HepG2 (cell line): ENCODE results near the gene SPPL3. TPM values are rescaled to one million over a fixed set of nuclear protein-coding genes. Genes with fewer than 3 reads are reported as not detected.

Experiments used
- ATAC-seq: fragments of 200-7000 bp; cut with Tn5 transposase; 3 replicates; pipeline ENCODE4 v1.9.1; 2020; ENCODE audit warnings: mild to moderate bottlenecking, moderate library complexity
- BruUV-seq: library from RNA; stranded (reverse); fragments of 400-500 nt; replicated peaks from 2 replicates; lab custom pipeline; 2021; lab: Mats Ljungman, UMichigan
- CTCF ChIA-PET: fragments of 300-600 bp; formaldehyde crosslinking; extraction: SDS; loops from one replicate; lab custom pipeline; 2021; ENCODE audit warnings: low total read pairs, inconsistent platforms, low intra/inter-chr PET ratio; lab: Yijun Ruan, JAX
- POLR2A ChIA-PET: fragments of 350-600 bp; sonication (Branson Sonifier 250); formaldehyde crosslinking; loops from one replicate; lab custom pipeline; 2020; ENCODE audit warnings: antibody characterized with exemption, inconsistent platforms; lab: Yijun Ruan, JAX
- DNase-seq: peaks from one replicate; pipeline ENCODE4 v3.0.0-alpha.2; 2015; ENCODE audit warnings: low spot score
- FAIRE-seq: peaks from 3 replicates; lab custom pipeline; 2011; peaks lifted over from hg19 to GRCh38; lab: Jason Lieb, UNC
- H2AFZ ChIP-seq: one replicate; pipeline ENCODE4 v1.6.1; 2011; ENCODE audit warnings: low read length, inconsistent platforms
- H3K27ac ChIP-seq: fragments of 300-600 bp; 3 replicates; pipeline ENCODE4 v1.8.0; 2011; ENCODE audit warnings: mixed run types, mild to moderate bottlenecking, mixed read lengths, low read length, inconsistent platforms; ENCODE audit not compliant: insufficient read depth; ENCODE audit errors: extremely low read length
- H3K27me3 ChIP-seq, 2 experiments: fragments of 200-600 bp in 1 of 2; 2 replicates in 1 of 2; 3 replicates in 1 of 2; pipeline versions ENCODE4 v1.6.0 to v1.8.0; 2011; ENCODE audit warnings: low read length in 2 of 2, mild to moderate bottlenecking in 2 of 2, moderate library complexity in 2 of 2, inconsistent platforms in 1 of 2; ENCODE audit not compliant: insufficient read depth in 2 of 2, control insufficient read depth in 1 of 2
- H3K36me3 ChIP-seq, 2 experiments: fragments of 200-600 bp in 1 of 2; replicated peaks in 1 of 2; 2 replicates in 1 of 2; 3 replicates in 1 of 2; pipeline versions ENCODE4 v1.5.1 to v1.8.0; 2011; ENCODE audit warnings: low read length in 2 of 2, inconsistent platforms in 1 of 2; ENCODE audit not compliant: insufficient read depth in 2 of 2, control insufficient read depth in 1 of 2
- H3K4me1 ChIP-seq: 2 replicates; pipeline ENCODE4 v1.5.1; 2012; ENCODE audit warnings: low read length, inconsistent platforms; ENCODE audit not compliant: insufficient read depth
- H3K4me2 ChIP-seq: 2 replicates; pipeline ENCODE4 v1.6.0; 2011; ENCODE audit warnings: low read depth, low read length, inconsistent platforms
- H3K4me3 ChIP-seq, 3 experiments: fragments of 200-600 bp in 1 of 3; sonication (generic), shearing (Covaris generic) in 1 of 3; replicated peaks in 1 of 3; 2 replicates each; pipeline ENCODE4 v1.5.1; 2011 to 2016; ENCODE audit warnings: low read length in 3 of 3, inconsistent platforms in 2 of 3, low read depth in 2 of 3, mild to moderate bottlenecking in 2 of 3, control low read depth in 1 of 3, mixed read lengths in 1 of 3; ENCODE audit not compliant: insufficient read depth in 1 of 3
- H3K79me2 ChIP-seq: one replicate; pipeline ENCODE4 v1.6.1; 2011; ENCODE audit warnings: low read length, inconsistent platforms; ENCODE audit not compliant: insufficient read depth
- H3K9ac ChIP-seq: 2 replicates; pipeline ENCODE4 v1.6.0; 2011; ENCODE audit warnings: mild to moderate bottlenecking, low read depth, low read length, inconsistent platforms; ENCODE audit not compliant: insufficient read depth
- H3K9me3 ChIP-seq: 2 replicates; pipeline ENCODE4 v1.5.1; 2012; ENCODE audit warnings: mild to moderate bottlenecking, low read length
- H4K20me1 ChIP-seq: 2 replicates; pipeline ENCODE4 v1.6.0; 2011; ENCODE audit warnings: inconsistent platforms, mild to moderate bottlenecking, low read length, moderate library complexity; ENCODE audit not compliant: insufficient read depth
- ARNTL ChIP-seq: sonication (generic); formaldehyde crosslinking; IDR thresholded peaks from 2 replicates; pipeline ENCODE4 v1.4.0; 2020; ENCODE audit warnings: mild to moderate bottlenecking, missing genetic modification reagents
- ZKSCAN5 ChIP-seq: sonication (generic); formaldehyde crosslinking; IDR thresholded peaks from 2 replicates; pipeline ENCODE4 v1.5.1; 2020; ENCODE audit warnings: mild to moderate bottlenecking, missing genetic modification reagents
- WGBS: methylation state at CpG from one replicate; pipeline ENCODE4 v1.1.6; 2017; ENCODE audit warnings: low lambda C conversion rate; 5-methylcytosine and 5-hydroxymethylcytosine counted together
- in situ Hi-C: cut with HindIII; loops from 2 replicates; pipeline ENCODE4 v1.10.0; 2017; ENCODE audit warnings: low pct_unique_long_range_greater_than_20kb; ENCODE audit not compliant: extremely low pct_ligation_motif_present
- intact Hi-C: fragments of 100-400 bp; cut with micrococcal nuclease; formaldehyde crosslinking; loops from one replicate; pipeline ENCODE4 v1.10.0; 2022; ENCODE audit not compliant: unreplicated experiment
- polyA plus RNA-seq, 8 experiments: library from polyadenylated mRNA; depleted of rRNA in 3 of 8; stranded (reverse) in 7 of 8; unstranded in 1 of 8; fragments of >200 nt; fragmentation: Illumina TruSeq in 4 of 8; extraction: Trizol in 4 of 8; gene quantifications; 2 replicates each; pipeline versions ENCODE4 v1.2.1 to v1.2.3, GENCODE V29; 2011 to 2016; ENCODE audit warnings: low read depth in 4 of 8, missing spikeins in 1 of 8, mixed read lengths in 1 of 8; ENCODE audit not compliant: insufficient read depth in 1 of 8
- total RNA-seq, 5 experiments: library from RNA; depleted of rRNA; stranded (reverse); fragments of >200 nt; fragmentation: Illumina TruSeq; extraction: Trizol; gene quantifications; 2 replicates each; pipeline ENCODE4 v1.2.3, GENCODE V29; 2016; ENCODE audit warnings: low read depth in 1 of 5
- TF ChIP-seq, protein P1 (sequence below): sonication (generic); formaldehyde crosslinking; IDR thresholded peaks from 2 replicates; pipeline ENCODE4 v1.5.1; 2020; ENCODE audit warnings: missing genetic modification reagents, mild to moderate bottlenecking, borderline replicate concordance
- TF ChIP-seq, protein P2 (sequence below): sonication (generic); formaldehyde crosslinking; IDR thresholded peaks from 2 replicates; pipeline ENCODE4 v1.8.1; 2022; ENCODE audit warnings: low read depth, mild to moderate bottlenecking, missing genetic modification reagents
- TF ChIP-seq, protein P3 (sequence below): sonication (generic); formaldehyde crosslinking; conservative IDR thresholded peaks from 2 replicates; pipeline ENCODE4 v1.8.1; 2023; ENCODE audit warnings: missing genetic modification reagents

Gene SPPL3
- total and polyA plus RNA-seq, 2 of the 13 experiments (the other 11 are each of a cell fraction or from before 2014, with no cell fraction given): 8.9 to 9.1 TPM

DNA sequence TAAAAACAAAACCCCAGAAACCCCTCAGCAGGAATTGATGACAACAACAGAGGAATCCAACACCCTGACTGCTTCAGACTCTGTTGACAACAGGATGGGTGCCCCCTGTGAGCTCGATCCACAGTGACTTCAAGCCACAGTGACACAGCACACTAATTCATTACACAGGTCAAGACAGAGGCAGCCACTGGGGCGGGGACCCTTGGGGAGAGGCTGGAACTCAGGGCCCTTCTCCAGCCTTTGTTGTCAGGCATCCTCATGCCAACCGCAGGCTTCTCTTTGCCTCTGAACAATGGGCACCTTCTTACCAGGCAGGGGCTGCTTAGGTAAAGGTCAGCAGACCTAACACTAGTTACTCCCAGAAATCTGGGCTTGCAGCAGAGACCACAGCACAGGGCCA lies 140.9 kb downstream of the SPPL3 start (continued):
- TF ChIP-seq, protein P1, sequence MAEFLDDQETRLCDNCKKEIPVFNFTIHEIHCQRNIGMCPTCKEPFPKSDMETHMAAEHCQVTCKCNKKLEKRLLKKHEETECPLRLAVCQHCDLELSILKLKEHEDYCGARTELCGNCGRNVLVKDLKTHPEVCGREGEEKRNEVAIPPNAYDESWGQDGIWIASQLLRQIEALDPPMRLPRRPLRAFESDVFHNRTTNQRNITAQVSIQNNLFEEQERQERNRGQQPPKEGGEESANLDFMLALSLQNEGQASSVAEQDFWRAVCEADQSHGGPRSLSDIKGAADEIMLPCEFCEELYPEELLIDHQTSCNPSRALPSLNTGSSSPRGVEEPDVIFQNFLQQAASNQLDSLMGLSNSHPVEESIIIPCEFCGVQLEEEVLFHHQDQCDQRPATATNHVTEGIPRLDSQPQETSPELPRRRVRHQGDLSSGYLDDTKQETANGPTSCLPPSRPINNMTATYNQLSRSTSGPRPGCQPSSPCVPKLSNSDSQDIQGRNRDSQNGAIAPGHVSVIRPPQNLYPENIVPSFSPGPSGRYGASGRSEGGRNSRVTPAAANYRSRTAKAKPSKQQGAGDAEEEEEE: no peak
- TF ChIP-seq, all 625 proteins: peak for 0

DNA sequence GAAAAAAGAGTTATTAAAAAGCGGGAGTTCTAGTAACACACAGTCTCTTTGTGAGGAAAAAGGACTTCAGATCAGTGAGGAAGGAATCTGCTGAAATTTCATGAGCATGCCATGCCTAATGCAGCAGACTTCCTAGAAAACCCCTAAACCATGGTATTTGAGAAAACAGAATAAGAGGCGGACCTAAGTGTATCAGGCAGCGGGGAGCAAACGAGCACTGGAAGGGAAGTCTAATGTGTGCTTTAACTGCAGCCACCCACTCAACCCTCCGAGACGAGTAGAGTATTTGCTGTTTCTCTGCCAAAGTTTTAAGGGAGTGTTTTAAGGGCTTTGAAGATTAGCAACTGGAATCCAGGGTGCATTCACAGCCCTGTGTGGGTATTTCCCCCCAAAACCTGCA lies 142.1 kb downstream of the SPPL3 start:
- BruUV-seq: no TSS peak
- WGBS: 93% methylated on average over 6 of the region's 6 CpGs
- Histone ChIP-seq H3K27me3 (no peaks in the 10 kb centered on the region), H3K4me3 (no peak overlapping the region), H3K4me2 (no peak overlapping the region), H2AFZ (no peak overlapping the region), H3K4me1 (no peaks in the 10 kb centered on the region), H4K20me1 (no peaks in the 10 kb centered on the region), H3K36me3 (peaks cover 13 to 51% of the 10 kb centered on the region in 2 experiments), H3K9me3 (no peaks in the 10 kb centered on the region), H3K79me2 (no peaks in the 10 kb centered on the region), H3K27ac (no peak overlapping the region)
- ChIA-PET CTCF (no interaction called here), POLR2A (no interaction called here)
- ATAC-seq: no peak
- in situ Hi-C loops: no loop called here
- DNase-seq: no peak
- intact Hi-C loops: no loop called here
- TF ChIP-seq, protein P2, sequence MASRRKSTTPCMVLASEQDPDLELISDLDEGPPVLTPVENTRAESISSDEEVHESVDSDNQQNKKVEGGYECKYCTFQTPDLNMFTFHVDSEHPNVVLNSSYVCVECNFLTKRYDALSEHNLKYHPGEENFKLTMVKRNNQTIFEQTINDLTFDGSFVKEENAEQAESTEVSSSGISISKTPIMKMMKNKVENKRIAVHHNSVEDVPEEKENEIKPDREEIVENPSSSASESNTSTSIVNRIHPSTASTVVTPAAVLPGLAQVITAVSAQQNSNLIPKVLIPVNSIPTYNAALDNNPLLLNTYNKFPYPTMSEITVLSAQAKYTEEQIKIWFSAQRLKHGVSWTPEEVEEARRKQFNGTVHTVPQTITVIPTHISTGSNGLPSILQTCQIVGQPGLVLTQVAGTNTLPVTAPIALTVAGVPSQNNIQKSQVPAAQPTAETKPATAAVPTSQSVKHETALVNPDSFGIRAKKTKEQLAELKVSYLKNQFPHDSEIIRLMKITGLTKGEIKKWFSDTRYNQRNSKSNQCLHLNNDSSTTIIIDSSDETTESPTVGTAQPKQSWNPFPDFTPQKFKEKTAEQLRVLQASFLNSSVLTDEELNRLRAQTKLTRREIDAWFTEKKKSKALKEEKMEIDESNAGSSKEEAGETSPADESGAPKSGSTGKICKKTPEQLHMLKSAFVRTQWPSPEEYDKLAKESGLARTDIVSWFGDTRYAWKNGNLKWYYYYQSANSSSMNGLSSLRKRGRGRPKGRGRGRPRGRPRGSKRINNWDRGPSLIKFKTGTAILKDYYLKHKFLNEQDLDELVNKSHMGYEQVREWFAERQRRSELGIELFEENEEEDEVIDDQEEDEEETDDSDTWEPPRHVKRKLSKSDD (CRISPR knock-in tag): no peak
- TF ChIP-seq ZKSCAN5 (CRISPR knock-in tag): no peak
- TF ChIP-seq, protein P3, sequence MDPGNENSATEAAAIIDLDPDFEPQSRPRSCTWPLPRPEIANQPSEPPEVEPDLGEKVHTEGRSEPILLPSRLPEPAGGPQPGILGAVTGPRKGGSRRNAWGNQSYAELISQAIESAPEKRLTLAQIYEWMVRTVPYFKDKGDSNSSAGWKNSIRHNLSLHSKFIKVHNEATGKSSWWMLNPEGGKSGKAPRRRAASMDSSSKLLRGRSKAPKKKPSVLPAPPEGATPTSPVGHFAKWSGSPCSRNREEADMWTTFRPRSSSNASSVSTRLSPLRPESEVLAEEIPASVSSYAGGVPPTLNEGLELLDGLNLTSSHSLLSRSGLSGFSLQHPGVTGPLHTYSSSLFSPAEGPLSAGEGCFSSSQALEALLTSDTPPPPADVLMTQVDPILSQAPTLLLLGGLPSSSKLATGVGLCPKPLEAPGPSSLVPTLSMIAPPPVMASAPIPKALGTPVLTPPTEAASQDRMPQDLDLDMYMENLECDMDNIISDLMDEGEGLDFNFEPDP (CRISPR knock-in tag): no peak
- no peak for TF ChIP-seq ARNTL (CRISPR knock-in tag)
- TF ChIP-seq, all 625 proteins: peak for 0
- no peak overlapping the region for H3K9ac ChIP-seq
- FAIRE-seq: no peak
